GM18870 (cell line): ENCODE measurements around the gene TXNRD2.

ENCODE experiments used
- ATAC-seq: cut with Tn5 transposase; IDR thresholded peaks from one replicate; pipeline ENCODE4 v1.9.1; 2021; ENCODE audit warnings: moderate library complexity; ENCODE audit not compliant: unreplicated experiment

The TXNRD2 gene

DNA sequence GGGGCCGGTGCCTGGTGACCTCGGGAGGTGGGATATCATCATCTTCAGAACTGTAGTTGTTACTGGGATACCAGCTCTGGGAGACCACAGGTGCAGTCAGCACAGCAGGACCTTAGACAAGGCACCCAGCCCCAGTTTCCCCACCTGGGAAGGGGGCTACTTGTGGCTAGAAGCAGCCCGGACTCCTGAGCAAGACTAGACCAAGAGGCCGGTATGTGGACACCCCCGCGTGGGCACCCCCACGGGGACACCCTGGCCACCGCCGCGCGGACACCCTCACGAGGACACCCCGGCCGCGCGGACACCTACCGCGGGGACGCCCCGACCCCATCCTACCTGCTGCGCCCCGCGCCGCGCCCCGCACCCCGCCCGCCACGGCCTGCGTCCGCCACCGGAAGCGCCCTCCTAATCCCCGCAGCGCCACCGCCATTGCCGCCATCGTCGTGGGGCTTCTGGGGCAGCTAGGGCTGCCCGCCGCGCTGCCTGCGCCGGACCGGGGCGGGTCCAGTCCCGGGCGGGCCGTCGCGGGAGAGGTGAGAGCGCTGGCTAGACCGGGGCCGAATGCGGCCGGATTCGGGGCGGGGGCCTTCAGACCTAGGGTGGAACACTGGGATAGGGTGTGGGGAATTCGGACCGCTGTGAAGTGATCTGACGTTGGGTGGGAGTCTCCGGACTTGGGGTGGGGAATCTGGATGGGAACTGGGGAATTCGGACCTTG is at the start of gene TXNRD2, which contains the start of gene COMT:
Gene TXNRD2 (minus strand): TSS at position 454 of the 718 bp plus-strand sequence. CDS start 15 bp downstream, at position 439.
Gene COMT (plus strand): TSS at position 408 of the 718 bp plus-strand sequence. CDS start 20,755 bp downstream, outside the sequence.
- ATAC-seq, result no peak

DNA sequence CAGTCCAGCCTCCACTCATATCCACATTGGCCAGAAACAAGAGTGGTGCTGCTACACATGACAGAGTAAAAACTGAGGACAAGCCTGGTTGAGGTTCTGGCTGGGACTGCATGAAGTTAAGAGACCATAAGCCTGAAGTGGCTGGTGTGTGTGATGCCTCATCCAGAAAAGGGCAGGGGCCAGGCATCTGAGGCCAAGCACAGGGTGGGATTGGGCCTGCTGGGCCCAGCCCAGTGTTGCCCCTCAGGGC is 49.7 kb upstream of the TXNRD2 start:
- ATAC-seq, result no peak

DNA sequence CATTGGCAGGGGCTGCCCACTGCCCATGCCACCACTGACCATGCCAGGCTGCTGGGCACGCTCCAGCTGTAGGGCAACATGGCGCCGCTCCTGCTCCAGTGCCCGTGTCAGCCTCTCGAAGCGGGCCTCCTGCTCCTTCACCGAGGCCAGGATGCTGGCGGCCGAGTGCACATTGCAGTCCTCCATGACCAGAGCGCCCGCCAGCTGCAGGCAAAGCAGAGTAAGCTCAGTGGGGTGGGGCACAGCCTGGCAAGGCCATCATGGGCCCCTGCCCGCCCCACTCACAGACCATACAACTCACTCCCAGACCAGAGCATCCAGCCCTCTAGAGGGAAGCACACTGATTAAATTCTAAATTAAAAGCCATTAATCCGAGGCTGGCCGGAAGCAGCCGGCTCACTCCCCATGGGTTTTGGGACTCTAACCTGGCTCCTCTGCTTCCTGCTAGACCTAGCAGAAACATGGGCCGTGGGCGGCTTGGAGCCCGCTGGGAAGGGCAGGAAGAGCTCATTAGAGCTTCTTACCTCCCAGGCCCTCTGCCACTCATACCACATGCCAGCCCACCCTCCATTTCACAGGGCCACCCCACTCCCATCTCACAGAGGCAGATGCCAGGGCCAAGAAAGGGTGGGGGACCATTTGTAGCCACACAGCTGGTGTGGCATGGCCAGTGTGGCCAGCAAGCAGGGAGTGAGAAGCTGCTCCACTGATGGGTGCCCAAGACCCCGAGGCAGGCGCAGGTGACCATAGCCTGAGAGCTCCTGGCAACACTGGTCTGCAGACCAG is 49.2 kb upstream of the TXNRD2 start:
- no peak for ATAC-seq

DNA sequence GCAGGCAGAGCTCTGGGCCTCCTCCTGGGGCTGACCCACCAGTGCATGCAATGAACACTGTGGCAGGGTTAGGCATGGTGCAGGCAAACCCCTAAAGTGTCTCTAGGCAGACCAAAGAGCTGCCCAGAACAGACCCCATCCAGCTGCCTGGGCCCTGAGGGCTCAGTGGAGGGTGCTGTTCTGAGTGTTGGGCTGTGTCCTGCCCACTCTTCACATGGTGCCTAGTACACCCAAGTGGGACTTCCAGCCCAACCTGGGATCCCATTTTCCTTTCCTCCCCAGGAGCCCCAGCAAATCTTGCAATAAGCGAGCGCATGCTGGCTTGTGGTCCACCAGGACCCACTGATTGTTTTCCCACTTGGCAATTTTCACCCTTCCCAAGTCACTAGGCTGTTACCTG is 48.6 kb upstream of the TXNRD2 start:
- no peak for ATAC-seq

DNA sequence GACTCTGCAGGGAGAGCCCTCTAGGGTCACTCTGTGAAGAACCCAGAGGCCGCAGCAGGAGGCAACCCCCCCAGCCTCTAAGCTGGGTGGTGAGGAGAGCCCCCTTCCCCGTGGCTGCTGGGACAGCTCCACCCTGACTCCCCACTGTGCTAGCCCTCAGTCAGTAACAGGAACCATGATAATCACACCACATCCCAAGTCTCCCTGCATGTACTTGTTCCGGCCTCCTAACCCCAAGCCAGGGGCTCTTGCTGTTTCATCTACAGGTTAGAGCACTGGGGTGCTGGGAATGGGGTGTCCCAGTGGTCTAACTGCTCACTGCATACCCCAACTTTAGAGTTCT is 48.1 kb upstream of the TXNRD2 start:
- ATAC-seq, result no peak

DNA sequence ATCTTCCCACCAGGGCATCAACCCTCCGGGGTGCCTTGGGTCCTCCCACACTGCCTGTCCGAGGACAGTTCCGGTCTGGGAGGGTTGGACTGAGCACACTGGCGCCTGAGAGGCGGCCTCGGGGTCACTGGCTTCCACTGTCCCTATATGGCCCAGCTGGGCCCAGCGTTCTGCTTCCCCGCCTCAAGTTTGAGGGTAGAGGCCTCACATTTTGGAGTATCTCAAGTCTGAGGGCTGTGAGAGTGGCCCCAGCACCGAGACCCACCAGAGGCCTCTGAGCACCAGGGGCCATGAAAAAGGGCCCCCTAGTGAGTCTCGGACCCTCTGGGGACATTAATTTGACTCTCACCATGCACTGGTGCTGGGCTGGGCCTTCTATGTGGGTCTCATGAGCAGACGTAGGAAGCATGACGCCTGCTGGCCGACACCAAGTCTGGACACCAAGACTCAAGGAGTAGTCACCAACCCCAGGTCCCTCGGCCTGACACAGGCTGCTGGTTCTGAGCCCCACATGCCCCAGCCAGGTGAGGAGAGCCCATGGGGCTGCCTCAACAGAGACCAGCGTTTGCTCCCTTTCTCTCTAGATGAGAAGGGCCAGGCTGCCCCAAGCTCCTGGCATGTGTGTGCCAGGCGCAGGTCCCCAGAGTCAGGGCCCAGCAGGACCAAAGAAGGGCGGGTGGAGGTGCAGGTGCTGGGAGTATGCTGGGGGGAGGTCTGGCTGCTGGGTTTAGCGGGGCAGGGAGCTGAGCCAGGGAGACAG is 47.5 kb upstream of the TXNRD2 start:
- no peak for ATAC-seq

DNA sequence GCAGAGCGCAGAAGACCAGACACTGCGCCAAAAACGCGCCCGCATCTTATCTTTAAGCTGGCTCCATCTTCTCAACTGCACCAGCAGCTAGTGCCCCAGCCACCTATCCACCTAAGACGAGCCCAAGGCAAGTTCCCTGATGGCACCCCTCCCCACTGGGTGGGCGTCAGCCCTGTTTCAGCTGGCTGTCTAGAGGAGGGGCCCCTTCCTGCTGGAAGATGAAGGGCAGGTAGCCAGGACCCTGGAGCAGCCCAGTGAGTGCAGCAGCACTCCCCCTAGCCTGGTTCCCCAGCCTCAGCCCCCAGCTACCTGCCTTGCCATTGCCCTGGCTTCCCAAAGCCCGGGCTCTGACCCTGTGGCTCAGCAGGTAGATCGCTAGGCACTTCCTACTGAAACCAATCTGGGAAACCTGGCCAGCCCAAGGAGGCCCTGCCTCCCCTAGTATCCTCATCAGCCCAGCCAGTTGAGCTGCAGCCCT is 46.8 kb upstream of the TXNRD2 start:
- no peak for ATAC-seq

DNA sequence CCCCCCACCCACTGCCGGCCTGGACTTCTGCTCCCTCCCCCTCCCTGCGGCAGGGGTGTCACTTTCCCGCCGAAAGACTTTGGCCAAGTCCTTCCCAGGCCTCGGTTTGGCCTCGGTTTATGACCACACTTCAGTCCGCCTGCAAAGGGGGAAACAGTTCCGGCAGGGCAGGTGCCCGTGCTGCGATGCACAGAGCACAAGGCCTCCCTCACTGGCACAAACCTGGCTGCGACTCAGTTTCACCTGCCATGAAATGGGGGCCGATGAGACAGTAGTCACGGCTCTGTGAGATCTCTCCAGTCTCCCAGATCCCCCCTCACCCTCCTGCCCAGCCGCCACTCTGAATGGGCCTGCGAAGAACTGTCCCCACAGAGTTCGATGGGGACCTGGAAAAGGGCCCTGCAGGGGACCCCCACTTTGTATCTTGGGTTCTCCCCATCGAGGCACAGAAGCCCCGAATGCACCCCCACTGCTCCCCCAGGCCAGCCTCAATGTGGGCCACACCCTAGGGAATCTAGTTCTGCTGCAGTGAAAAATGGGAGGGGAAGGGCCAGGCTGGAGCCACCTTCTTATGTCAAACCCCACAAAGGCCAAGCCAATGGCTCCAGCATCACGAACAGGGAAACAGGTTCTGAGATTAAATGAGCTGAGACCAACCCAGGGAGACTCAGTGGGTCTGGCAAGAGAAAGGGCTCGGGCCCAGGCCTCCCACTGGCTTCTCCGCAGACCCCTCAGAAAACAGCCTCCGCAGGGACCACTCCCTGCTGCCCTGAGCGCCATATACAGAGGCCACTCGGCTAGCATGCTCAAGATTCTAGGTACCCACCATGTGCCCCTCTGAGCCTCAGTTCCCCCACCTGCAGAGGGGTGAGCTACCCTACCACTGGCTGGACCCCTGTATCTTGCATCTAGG is 46.0 kb upstream of the TXNRD2 start:
- no peak for ATAC-seq

DNA sequence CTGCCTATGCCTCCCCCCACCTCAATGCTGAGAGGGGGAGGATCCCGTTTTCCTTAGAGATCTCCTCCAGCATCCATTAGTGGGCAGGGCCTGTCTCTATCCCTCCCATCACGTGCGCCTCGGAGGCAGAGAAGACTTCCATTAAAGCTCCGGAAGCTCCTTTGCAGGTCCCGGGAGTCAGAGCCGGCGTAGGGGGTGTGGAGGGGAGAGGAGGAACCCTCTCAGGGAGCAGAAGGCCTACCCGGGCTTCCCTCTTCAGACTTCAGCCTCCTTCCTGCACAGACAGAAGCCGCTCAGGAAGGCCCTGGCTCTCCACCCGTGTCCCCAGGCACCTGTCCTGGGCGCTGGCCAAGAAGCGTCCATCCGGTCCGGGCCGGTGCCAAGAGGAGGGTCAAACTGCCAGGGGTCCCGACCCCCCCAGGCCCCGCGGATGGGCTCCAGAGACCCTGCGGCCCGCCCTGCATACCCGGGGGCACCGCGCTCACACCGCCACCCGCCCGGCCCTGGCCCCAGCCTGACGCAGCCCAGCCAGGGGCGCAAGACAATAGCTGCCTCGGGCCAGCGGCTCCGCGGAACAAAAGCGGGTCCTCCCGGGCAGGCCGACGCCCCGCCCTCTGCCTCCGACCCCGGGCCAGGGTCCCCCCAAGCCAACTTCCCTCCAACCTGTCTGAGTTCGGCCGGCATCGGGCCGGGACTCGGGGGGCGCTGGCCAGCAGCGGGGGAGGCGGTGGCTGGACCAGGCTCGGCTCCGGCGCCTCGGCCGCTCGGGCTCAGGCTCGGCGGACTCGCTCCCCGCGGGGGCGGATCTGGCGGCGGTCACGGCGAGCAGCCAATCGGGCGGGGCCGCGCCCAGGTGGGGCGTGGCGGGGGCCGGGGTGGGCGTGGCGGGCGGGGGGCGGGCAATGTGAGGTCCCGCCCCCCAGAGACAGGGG is 45.1 kb upstream of the TXNRD2 start:
- ATAC-seq, result no peak

DNA sequence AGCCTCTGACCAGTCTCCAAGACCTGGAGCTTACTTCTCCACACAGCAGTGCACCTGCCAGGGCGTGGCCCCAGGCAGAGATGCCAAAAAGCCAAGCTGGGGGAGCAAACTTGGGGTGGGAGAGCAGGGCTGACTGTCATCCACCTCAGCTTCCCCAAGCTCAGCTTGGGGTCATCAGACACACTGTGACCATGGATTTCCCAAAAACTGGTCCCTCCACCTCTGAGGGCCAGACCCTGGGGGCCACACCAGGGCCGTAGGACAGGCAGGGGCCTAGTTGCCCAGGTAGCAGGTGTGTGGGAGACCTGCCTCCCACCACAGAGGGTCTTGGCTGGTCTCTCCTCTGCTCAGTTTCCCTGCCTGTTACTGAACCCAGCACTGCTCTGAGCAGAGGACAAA is 44.4 kb upstream of the TXNRD2 start:
- ATAC-seq, result no peak

DNA sequence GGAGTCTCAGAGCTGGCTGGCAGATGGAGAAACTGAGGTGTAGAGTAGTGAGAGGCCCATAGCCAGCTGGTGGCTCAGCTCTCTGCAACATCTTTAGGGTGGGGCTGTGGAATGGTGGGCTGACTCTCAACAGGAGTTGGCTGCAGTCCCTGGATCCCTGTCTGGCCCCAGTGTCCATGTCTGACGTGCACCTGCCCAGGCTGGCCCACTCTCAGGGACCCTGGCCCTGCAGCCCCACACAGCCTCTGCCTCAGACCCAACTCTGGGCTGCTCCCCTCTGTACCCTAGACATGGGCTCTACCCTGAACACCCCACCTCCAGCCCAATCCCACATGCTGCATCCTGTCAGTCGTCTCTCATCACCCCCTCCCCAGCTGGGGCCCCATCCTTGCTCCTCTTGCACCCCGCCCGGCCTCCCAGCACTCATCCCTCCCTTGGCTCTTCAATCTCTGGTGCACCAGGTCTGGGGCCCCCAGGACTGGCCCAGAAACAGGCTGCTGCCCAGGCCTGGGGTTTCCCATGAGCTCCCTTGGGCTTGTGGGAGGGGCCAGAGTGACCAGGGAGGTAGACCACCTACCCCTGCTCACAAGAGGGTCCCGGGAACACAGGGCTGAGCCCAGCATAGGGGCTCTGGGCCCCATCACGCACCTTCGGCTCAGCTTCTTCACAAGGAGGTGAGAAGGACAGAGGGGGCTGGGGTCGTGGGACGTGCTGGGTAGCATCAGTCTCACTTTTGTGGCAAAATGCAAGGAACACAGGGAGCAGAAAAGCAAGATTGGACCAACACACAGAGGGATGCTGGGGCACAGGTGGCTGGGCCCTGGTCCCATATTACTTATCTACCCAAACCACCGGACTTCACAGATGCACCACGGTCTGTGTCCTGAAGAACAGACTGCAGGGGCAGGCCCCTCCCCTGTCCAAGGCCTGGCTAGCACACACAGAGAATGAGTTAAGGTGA is 43.5 kb upstream of the TXNRD2 start:
- no peak for ATAC-seq

DNA sequence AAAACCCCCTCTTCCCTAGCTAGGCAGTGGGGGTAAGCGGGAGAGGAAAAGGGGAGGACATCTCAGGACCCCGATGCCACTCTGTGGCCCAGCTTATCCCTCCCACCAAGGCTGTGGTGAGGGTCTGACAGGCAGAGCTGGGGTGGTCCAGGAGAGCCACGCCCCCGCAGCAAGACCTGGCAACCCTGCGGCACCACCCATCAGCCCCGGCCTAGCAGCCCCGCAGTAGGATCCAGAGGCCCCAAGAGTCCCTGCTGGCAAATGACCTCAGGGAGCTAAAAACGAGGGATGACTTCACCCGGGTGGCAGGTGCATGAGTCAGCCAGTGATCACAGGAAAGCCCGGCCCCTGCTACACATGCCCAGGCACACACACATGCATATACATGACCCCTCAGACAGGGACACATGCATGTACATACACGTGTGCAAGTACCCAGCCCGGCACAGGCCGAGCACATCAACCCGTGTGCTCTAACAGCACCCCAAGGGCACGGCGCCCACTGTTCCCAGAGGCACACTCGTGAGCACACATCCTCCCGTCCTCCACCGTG is 42.7 kb upstream of the TXNRD2 start:
- ATAC-seq, result no peak

DNA sequence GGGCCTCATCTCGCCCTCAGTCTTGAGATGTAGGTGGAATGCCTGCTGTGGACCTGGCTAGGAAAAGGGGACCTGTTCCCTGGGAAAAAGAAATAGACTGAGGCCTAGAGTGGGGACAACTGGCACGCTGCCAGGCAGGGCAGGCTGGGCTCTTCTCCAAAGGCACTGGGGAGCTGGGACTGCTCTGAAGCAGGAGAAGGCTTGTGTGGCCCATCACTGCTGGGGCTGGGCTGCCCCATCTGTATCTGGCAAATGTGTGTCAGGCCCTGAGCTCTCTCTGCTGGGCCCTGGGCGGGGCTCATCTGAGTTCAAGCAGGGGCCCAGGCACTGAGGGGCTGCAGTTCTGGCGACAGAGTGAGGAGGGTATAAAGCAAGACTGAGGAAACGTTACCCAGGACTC is 42.1 kb upstream of the TXNRD2 start:
- no peak for ATAC-seq

DNA sequence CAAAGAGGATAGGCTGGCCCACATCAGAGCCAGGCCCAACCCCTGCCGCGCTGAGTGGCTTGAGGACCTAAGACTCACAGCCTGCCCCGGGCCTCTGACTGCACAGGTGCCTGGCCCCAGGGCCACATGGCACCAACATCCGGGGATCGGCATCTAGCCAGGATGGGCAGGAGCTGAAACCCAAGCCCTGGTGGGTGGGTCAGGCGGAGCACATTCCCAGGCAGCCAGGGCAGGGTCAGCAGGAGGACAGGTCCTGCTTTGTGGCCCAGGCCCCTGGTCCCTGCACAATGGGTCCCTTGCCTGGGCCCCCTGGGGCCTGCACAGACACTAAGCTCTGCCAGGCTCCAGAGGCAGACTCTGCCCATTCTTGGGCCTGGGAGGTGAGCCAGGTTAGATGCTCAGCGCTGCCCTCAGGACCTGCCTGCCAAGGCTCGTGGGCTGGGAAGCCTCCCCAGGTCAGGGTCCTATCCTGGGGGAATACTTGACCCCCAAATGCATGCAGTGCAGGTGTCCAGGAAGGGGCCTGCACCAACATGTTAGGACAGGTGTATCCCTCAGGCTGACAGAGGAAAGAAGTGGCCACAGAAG is 41.5 kb upstream of the TXNRD2 start:
- no peak for ATAC-seq

DNA sequence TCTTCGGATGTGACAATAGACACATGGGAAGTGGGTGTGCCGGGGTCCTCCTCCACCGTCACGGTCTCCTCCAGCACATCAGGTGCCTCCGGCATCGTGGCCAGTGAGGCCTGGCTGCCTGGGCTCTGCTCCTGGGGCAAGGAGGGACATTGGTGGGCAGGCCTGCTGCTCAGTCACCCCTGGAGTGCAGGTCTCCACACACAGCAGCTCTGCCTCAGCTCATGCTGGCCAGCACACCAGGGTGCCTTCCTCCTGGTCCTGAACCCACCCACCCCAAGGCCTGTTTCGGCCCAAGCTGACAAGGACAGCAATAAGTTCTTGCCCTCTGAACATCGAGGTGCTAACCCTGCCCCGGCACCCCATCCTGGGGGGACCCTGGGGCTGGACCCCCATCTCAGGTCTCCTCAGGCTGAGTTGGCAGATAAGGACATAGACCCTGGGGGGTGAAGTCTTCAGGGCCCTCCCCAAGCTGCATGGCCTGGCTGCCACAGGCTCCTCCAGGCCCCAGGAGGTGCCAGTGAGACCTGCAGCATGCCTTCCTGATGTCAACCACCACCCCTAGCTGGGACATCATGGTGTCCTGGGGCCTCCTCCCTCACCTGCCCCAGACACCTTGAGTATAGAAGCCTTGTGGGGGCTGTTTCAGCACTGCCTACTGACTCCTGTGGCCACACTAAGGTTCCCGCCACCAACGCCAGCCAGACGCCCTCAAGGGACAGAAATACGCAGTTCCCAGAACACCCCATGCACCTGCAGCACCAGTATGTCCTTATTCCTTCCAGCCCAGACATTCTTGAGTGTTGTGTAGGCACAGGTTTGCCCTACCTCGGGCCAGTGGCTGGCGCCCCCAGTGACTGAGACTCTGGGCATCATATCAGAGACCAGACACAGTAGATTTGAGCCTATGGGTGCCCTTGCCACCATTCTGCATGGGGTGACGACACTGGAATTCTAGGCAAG is 40.6 kb upstream of the TXNRD2 start:
- ATAC-seq, result no peak

DNA sequence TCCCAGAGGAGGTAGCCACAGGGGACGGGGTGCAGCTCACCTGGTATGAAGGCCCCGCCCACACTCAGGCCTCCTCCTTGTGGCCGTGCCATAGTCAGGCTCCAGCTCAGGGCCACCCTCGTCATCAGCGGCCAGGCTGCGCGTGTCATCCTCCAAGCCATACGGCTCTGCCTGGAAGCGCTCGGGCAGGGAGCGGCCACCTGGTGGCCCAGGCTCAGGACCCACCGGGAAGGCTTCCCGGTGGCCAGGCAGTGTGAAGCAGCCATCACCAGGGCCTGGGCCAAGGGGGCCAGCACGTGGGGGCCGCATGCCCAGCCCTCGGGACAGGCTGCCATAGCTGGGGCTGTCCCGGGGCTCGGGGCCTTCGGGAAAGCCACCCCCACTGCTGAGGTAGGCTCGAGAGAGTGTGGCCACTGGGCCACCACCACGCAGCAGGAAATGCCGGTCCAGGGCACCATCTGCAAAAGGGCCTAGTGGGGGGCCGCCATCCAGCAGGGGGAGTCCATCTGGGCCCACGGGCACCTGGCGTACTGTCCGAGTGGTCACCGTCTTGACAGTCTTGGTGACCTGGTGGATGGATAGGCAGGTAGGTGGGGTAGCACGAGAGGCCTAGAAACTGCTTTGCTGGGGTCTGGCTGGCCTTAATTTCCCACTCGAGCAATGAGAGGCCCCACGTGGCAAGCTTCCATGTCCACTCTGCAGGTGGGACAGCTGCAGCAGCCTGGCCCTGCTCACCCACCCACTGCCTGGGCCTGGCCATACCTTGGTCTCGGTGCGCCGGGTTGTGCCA is 39.7 kb upstream of the TXNRD2 start:
- no peak for ATAC-seq
